Measurements from ENCODE around the gene HNRNPUL2.

HNRNPUL2 gene

GRCh38 chr11:62726915-62727164 lies 417 bp downstream of the HNRNPUL2 start:
- no peak for DNase-seq (ENCODE audit: low read depth)

- DNase-seq (ENCODE audit: low read depth), result no peak
Observed at GRCh38 chr11:62726156-62726914, 922 bp downstream of the HNRNPUL2 start.

- no peak for DNase-seq (ENCODE audit: low read depth)
Observed at GRCh38 chr11:62725646-62726045, 1.6 kb downstream of the HNRNPUL2 start.

GRCh38 chr11:62724171-62724570 lies 3.1 kb downstream of the HNRNPUL2 start:
- no peak for DNase-seq (ENCODE audit: low read depth)

- DNase-seq (ENCODE audit: low read depth), result no peak
Observed at GRCh38 chr11:62721994-62722393, 5.3 kb downstream of the HNRNPUL2 start.

- no peak for DNase-seq (ENCODE audit: low read depth)
Observed at GRCh38 chr11:62719302-62719978, 7.8 kb downstream of the HNRNPUL2 start.

GRCh38 chr11:62716816-62717215 lies 10.4 kb downstream of the HNRNPUL2 start:
- no peak for DNase-seq (ENCODE audit: low read depth)

- no peak for DNase-seq (ENCODE audit: low read depth)
Observed at GRCh38 chr11:62716206-62716605, 11.1 kb downstream of the HNRNPUL2 start.

- DNase-seq (ENCODE audit: low read depth), result no peak
Observed at GRCh38 chr11:62715150-62716130, 11.8 kb downstream of the HNRNPUL2 start.

- no peak for DNase-seq (ENCODE audit: low read depth)
Observed at GRCh38 chr11:62713343-62713742, 13.9 kb downstream of the HNRNPUL2 start.

GRCh38 chr11:62712861-62713260 lies 14.4 kb downstream of the HNRNPUL2 start:
- no peak for DNase-seq (ENCODE audit: low read depth)

- no peak for DNase-seq (ENCODE audit: low read depth)
Observed at GRCh38 chr11:62712276-62712812, 14.9 kb downstream of the HNRNPUL2 start.

- DNase-seq (ENCODE audit: low read depth), result no peak
Observed at GRCh38 chr11:62710001-62710345, 17.3 kb downstream of the HNRNPUL2 start.

- DNase-seq (ENCODE audit: low read depth), result peak; percentile 94
Observed at GRCh38 chr11:62709247-62710000, 17.8 kb downstream of the HNRNPUL2 start.

GRCh38 chr11:62708793-62709192 lies 18.5 kb downstream of the HNRNPUL2 start:
- no peak for DNase-seq (ENCODE audit: low read depth)

- DNase-seq (ENCODE audit: low read depth), result no peak
Observed at GRCh38 chr11:62708392-62708791, 18.9 kb downstream of the HNRNPUL2 start.

GRCh38 chr11:62707277-62707861 lies 19.9 kb downstream of the HNRNPUL2 start, which contains the start of the genes BSCL2 and GNG3:
TSS of gene BSCL2 (minus strand) at chr11:62707424. CDS start at chr11:62707195, 229 bp downstream.
TSS of gene GNG3 (plus strand) at chr11:62707676. CDS start at chr11:62708296, 620 bp downstream.
- no peak for DNase-seq (ENCODE audit: low read depth)

GRCh38 chr11:62706850-62707247 lies 20.4 kb downstream of the HNRNPUL2 start:
- no peak for DNase-seq (ENCODE audit: low read depth)

- peak; percentile 82 for DNase-seq (ENCODE audit: low read depth)
Observed at GRCh38 chr11:62705880-62706849, 21.1 kb downstream of the HNRNPUL2 start.

- no peak for DNase-seq (ENCODE audit: low read depth)
Observed at GRCh38 chr11:62705413-62705812, 21.8 kb downstream of the HNRNPUL2 start.
